ENCODE results near the gene SPINK4. TPM values are rescaled to one million over a fixed set of nuclear protein-coding genes. Genes with fewer than 3 reads are reported as not detected.

SPINK4 gene
- total RNA-seq, 6 experiments from 2014 or later, result not detected

DNA sequence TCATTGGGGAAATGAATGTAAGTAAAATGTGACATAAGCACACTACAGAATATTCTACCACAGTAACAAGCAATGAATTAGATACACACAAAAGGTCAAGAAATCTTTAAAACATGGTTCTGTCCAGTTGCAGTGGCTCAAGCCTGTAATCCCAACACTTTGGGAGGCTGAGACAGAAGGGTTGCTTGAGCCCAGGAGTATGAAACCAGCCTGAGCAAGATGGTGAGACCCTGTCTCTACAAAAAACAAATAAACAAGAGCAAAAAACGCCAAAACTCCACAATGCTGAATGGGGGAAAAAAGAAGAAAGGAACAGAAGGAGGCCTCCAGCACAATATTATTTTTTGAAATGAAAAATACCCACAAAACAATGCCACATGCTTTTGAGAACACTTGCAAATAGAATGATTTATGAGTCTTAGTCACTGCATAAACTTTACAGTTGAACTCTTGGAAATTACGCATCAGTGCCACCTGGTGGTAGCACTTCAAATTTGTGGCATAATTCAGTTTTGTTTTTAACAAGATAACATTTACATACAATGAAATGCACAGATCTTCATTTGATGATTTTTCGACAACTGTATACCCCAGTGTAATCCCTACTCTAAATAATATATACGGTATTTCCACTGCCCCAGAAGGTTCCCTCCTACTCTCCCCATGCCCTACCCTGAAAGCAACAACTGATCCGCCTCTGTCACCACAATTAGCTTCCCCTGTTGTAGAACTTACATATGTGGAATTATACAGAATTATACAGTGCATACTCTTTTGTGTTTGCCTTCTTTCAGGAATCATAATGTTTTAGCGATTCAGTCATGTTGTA lies 14.4 kb upstream of the SPINK4 start:
- H3K27me3 Mint-ChIP-seq (ENCODE audit: insufficient read depth), result peaks cover 5% of the 10 kb centered on the region
- no peaks in the 10 kb centered on the region for H3K9me3 Mint-ChIP-seq
- H3K36me3 Mint-ChIP-seq (ENCODE audit: low read depth), result no peaks in the 10 kb centered on the region
- H3K27ac Mint-ChIP-seq, result no peak overlapping the region
- peaks cover 23% of the 10 kb centered on the region for H3K4me1 Mint-ChIP-seq (ENCODE audit: low read depth)
- TF ChIP-seq, protein P1, sequence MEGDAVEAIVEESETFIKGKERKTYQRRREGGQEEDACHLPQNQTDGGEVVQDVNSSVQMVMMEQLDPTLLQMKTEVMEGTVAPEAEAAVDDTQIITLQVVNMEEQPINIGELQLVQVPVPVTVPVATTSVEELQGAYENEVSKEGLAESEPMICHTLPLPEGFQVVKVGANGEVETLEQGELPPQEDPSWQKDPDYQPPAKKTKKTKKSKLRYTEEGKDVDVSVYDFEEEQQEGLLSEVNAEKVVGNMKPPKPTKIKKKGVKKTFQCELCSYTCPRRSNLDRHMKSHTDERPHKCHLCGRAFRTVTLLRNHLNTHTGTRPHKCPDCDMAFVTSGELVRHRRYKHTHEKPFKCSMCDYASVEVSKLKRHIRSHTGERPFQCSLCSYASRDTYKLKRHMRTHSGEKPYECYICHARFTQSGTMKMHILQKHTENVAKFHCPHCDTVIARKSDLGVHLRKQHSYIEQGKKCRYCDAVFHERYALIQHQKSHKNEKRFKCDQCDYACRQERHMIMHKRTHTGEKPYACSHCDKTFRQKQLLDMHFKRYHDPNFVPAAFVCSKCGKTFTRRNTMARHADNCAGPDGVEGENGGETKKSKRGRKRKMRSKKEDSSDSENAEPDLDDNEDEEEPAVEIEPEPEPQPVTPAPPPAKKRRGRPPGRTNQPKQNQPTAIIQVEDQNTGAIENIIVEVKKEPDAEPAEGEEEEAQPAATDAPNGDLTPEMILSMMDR (IDR thresholded peaks at IDR 0.05), result peak; percentile 96
- DNase-seq, result peak; percentile 79
- no peak overlapping the region for H3K4me3 Mint-ChIP-seq

DNA sequence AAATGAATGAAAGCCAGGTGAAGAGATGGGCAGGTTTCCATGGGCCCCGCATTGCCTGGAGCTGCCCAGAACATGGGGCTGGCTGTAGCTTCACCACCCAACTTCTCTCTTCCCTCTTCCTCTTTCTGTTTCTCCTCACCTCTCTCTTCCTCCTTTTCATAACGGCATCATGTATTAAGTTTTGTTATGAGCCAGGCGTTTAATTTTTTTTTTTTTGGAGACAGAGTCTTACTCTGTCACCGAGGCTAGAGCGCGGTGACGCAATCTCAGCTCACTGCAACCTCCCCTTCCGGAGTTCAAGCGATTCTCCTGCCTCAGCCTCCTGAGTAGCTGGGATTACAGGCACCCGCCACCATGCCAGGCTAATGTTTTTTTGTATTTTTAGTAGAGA lies 13.0 kb upstream of the SPINK4 start:
- no peak for DNase-seq
- peaks cover 37% of the 10 kb centered on the region for H3K4me1 Mint-ChIP-seq (ENCODE audit: low read depth)
- H3K27me3 Mint-ChIP-seq (ENCODE audit: insufficient read depth), result peaks cover 8% of the 10 kb centered on the region
- H3K36me3 Mint-ChIP-seq (ENCODE audit: low read depth), result no peaks in the 10 kb centered on the region
- TF ChIP-seq, protein P1 (IDR thresholded peaks at IDR 0.05), result no peak
- no peak overlapping the region for H3K4me3 Mint-ChIP-seq
- no peaks in the 10 kb centered on the region for H3K9me3 Mint-ChIP-seq
- H3K27ac Mint-ChIP-seq, result no peak overlapping the region

DNA sequence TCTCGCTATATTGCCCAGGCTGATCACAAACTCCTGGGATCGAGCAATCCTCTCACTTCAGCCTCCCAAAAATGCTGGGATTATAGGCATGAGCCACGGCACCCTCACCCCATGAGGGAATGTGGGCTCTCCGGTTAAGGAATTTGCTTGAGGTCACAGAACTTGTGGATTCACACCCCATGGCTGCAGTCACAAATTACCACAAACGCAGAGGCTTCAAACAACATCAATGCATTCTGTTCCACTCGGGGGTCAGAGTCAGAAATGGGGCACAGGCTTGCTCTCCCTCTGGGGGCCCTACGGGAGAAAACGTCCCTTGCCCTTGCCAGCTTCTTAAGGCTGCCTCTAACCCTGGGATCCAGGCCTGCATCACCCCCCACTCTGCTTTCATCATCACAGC lies 12.2 kb upstream of the SPINK4 start:
- H3K4me3 Mint-ChIP-seq, result no peak overlapping the region
- H3K9me3 Mint-ChIP-seq, result no peaks in the 10 kb centered on the region
- no peak overlapping the region for H3K27ac Mint-ChIP-seq
- no peak for DNase-seq
- H3K27me3 Mint-ChIP-seq (ENCODE audit: insufficient read depth), result peaks cover 8% of the 10 kb centered on the region
- 0 out of 2 replicates have a peak, but pooled peaks cover under 1% of the 10 kb centered on the region for H3K36me3 Mint-ChIP-seq (ENCODE audit: low read depth)
- H3K4me1 Mint-ChIP-seq (ENCODE audit: low read depth), result peaks cover 41% of the 10 kb centered on the region
- TF ChIP-seq, protein P1 (IDR thresholded peaks at IDR 0.05), result no peak

DNA sequence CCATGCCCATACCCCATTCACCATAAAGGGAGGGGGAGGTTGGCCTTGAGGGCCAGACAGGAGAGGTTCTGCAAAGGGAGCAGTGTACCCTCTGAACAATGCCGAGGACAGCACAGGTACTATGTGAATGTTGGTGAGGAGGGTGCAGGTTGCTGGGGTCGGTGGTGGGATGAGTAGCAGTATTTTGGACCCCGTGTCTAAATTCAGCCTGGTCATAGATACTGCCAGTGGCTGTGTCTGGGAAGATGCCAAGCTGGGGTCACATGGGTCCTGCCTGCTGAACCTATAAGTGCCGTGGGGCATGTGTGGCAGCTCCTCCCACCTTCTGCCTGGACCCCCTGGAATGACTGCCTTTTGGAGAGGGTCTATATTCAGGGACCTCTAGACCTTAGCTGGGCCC lies 11.4 kb upstream of the SPINK4 start:
- TF ChIP-seq, protein P1 (IDR thresholded peaks at IDR 0.05), result no peak
- Mint-ChIP-seq H3K4me3 (no peak overlapping the region), H3K27me3 (ENCODE audit: insufficient read depth) (peaks cover 8% of the 10 kb centered on the region), H3K36me3 (ENCODE audit: low read depth) (0 out of 2 replicates have a peak, but pooled peaks cover 5% of the 10 kb centered on the region), H3K27ac (no peak overlapping the region), H3K9me3 (no peaks in the 10 kb centered on the region), H3K4me1 (ENCODE audit: low read depth) (peaks cover 50% of the 10 kb centered on the region)
- no peak for DNase-seq

DNA sequence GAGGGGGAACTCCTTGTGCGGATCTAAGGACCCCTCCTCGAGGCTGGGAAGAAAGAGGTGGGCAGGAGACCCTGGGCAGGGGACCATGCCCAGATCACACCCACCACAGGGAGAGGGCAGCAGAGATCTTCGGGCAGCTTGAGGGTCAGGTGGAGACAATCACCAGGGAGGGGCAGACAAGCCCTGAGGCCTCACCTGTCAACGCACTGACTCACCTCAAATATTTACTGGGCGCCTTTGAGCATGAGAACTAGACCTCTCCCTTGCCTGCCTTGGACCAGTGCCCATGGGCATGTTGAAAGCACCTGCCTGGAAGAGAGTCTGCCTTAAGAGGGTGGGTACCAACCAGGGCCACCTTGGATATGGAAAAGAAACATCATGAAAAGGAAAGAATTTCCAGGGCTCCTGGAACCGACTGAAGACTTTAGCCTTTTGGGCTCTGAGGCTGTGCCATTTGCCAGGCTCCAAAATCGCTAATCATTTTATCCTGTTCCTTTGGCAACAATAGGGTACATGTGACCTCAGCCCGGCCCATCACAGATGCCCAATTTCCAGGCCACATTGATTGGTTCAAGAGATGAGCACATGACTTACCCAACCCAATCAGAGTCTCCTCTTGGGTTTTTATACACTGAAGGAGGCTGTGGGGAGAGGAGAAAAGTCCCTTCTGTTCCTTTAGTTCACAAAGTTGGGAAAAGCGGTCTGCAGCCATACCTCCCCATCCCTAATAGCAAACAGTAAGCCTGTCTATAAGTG lies 10.4 kb upstream of the SPINK4 start:
- no peak overlapping the region for H3K27ac Mint-ChIP-seq
- H3K4me3 Mint-ChIP-seq, result no peak overlapping the region
- no peaks in the 10 kb centered on the region for H3K9me3 Mint-ChIP-seq
- peaks cover 8% of the 10 kb centered on the region for H3K27me3 Mint-ChIP-seq (ENCODE audit: insufficient read depth)
- H3K4me1 Mint-ChIP-seq (ENCODE audit: low read depth), result peaks cover 59% of the 10 kb centered on the region
- 0 out of 2 replicates have a peak, but pooled peaks cover 5% of the 10 kb centered on the region for H3K36me3 Mint-ChIP-seq (ENCODE audit: low read depth)
- TF ChIP-seq, protein P1 (IDR thresholded peaks at IDR 0.05), result peak; percentile 24; the same call in 1 of the 2 replicates
- no peak for DNase-seq

Measured in HFFc6 (cell line).